A549 (cell line): ENCODE results near the gene MAP3K12. TPM values are rescaled to one million over a fixed set of nuclear protein-coding genes. Genes with fewer than 3 reads are reported as not detected.

Experiments
- ATAC-seq, 2 experiments: fragments of 200-7000 bp in 1 of 2; fragments of >200 bp in 1 of 2; cut with Nextera tagmentation in 1 of 2; cut with Tn5 transposase in 1 of 2; 3 replicates each; pipeline versions ENCODE4 v1.8.0 to v1.9.1; 2018 to 2020; ENCODE audit warnings: mild to moderate bottlenecking in 1 of 2, moderate library complexity in 1 of 2
- CTCF ChIA-PET: fragments of 300-600 bp; sonication (Branson Sonifier 250); formaldehyde crosslinking; extraction: SDS; loops from one replicate; lab custom pipeline; 2021; ENCODE audit warnings: antibody characterized with exemption, inconsistent platforms; lab: Yijun Ruan, JAX
- POLR2A ChIA-PET: fragments of 350-600 bp; formaldehyde crosslinking; extraction: SDS; loops from one replicate; lab custom pipeline; 2021; ENCODE audit warnings: antibody characterized with exemption, inconsistent platforms; lab: Yijun Ruan, JAX
- DNase-seq, 2 experiments: peaks; one replicate each; pipeline versions ENCODE4 v3.0.0 to v3.0.0-alpha.2; 2011 to 2016; ENCODE audit warnings: low read depth in 1 of 2, low spot score in 1 of 2
- FAIRE-seq: peaks from 2 replicates; lab custom pipeline; 2011; peaks lifted over from hg19 to GRCh38; lab: Jason Lieb, UNC
- H3K27ac ChIP-seq, 2 experiments: fragments of >200 bp; sonication (Bioruptor Twin); formaldehyde crosslinking; 3 replicates each; pipeline ENCODE4 v1.5.1; 2016 to 2017
- H3K4me1 ChIP-seq: fragments of >200 bp; sonication (Bioruptor Twin); formaldehyde crosslinking; 3 replicates; pipeline ENCODE4 v1.6.1; 2016
- H3K4me2 ChIP-seq: fragments of >200 bp; sonication (Bioruptor Twin); formaldehyde crosslinking; 3 replicates; pipeline ENCODE4 v1.6.1; 2016
- H3K4me3 ChIP-seq: fragments of >200 bp; sonication (Bioruptor Twin); formaldehyde crosslinking; 3 replicates; pipeline ENCODE4 v1.5.1; 2016
- H3K9me3 ChIP-seq: fragments of >200 bp; sonication (Bioruptor Twin); formaldehyde crosslinking; 3 replicates; pipeline ENCODE4 v1.6.1; 2016
- ATOH8 ChIP-seq: fragments of 250-450 bp; sonication (Bioruptor Pico); IDR thresholded peaks from 2 replicates; pipeline ENCODE4 v1.5.0; 2020; ENCODE audit warnings: low read depth, mild to moderate bottlenecking, moderate library complexity
- BCL3 ChIP-seq: fragments of >200 bp; sonication (Bioruptor Twin); formaldehyde crosslinking; IDR thresholded peaks from 3 replicates; pipeline ENCODE4 v1.6.1; 2016
- CHD2 ChIP-seq: fragments of 150-350 bp; IDR thresholded peaks from 2 replicates; pipeline ENCODE4 v1.6.1; 2014; ENCODE audit warnings: low read length; ENCODE audit not compliant: partially characterized antibody
- E2F6 ChIP-seq: IDR thresholded peaks from 2 replicates; pipeline ENCODE4 v1.6.1; 2012; ENCODE audit warnings: low read depth, borderline replicate concordance
- EHF ChIP-seq: fragments of 250-450 bp; sonication (Bioruptor Pico); IDR thresholded peaks from 2 replicates; pipeline ENCODE4 v1.5.0; 2020; ENCODE audit warnings: mild to moderate bottlenecking
- EP300 ChIP-seq, 2 experiments: fragments of >200 bp; sonication (Bioruptor Twin); formaldehyde crosslinking; IDR thresholded peaks; 2 replicates in 1 of 2; 3 replicates in 1 of 2; pipeline ENCODE4 v1.6.1; 2016 to 2017
- FOSB ChIP-seq: fragments of 250-450 bp; sonication (Bioruptor Pico); IDR thresholded peaks from 2 replicates; pipeline ENCODE4 v1.5.0; 2020; ENCODE audit warnings: mild to moderate bottlenecking, moderate library complexity
- FOSL2 ChIP-seq, 2 experiments: fragments of 450-650 bp in 1 of 2; fragments of >200 bp in 1 of 2; sonication (Bioruptor Twin) in 1 of 2; formaldehyde crosslinking; IDR thresholded peaks; 2 replicates each; pipeline versions ENCODE4 v1.5.0 to v1.6.1; 2016 to 2020; ENCODE audit warnings: mild to moderate bottlenecking in 1 of 2, moderate library complexity in 1 of 2
- HEYL ChIP-seq: fragments of 250-450 bp; sonication (Bioruptor Pico); IDR thresholded peaks from 2 replicates; pipeline ENCODE4 v1.8.0; 2021; ENCODE audit warnings: mild to moderate bottlenecking, moderate library complexity
- HMGXB4 ChIP-seq: fragments of 250-450 bp; sonication (Bioruptor Pico); IDR thresholded peaks from 2 replicates; pipeline ENCODE4 v1.5.0; 2021; ENCODE audit warnings: mild to moderate bottlenecking, moderate library complexity, borderline replicate concordance
- KDM5A ChIP-seq: fragments of 200-600 bp; sonication (generic); IDR thresholded peaks from 2 replicates; pipeline ENCODE4 v1.6.1; 2016; ENCODE audit warnings: antibody characterized with exemption, mild to moderate bottlenecking
- MAX ChIP-seq: IDR thresholded peaks from 2 replicates; pipeline ENCODE4 v1.6.1; 2012
- MYC ChIP-seq: IDR thresholded peaks from 2 replicates; pipeline ENCODE4 v1.6.1; 2012; ENCODE audit warnings: mild to moderate bottlenecking, inconsistent platforms, low read length, improper control_type of control experiment, borderline replicate concordance
- NFE2L2 ChIP-seq: fragments of 150-350 bp; conservative IDR thresholded peaks from 2 replicates; pipeline ENCODE4 v1.6.1; 2014; ENCODE audit warnings: low read length
- POLR2AphosphoS2 ChIP-seq: conservative IDR thresholded peaks from 2 replicates; pipeline ENCODE4 v1.6.1; 2012; ENCODE audit warnings: low read length, improper control_type of control experiment, inconsistent platforms
- RAD21 ChIP-seq, 2 experiments: fragments of >200 bp in 1 of 2; sonication (Bioruptor Twin) in 1 of 2; formaldehyde crosslinking in 1 of 2; IDR thresholded peaks in 1 of 2; conservative IDR thresholded peaks in 1 of 2; 2 replicates in 1 of 2; 3 replicates in 1 of 2; pipeline ENCODE4 v1.6.1; 2012 to 2018; ENCODE audit warnings: inconsistent platforms in 1 of 2
- RFX5 ChIP-seq: fragments of 450-650 bp; IDR thresholded peaks from 2 replicates; pipeline ENCODE4 v1.7.1; 2014; ENCODE audit warnings: antibody characterized with exemption, mild to moderate bottlenecking, moderate library complexity
- SMC3 ChIP-seq: fragments of >200 bp; sonication (Bioruptor Twin); formaldehyde crosslinking; IDR thresholded peaks from 3 replicates; pipeline ENCODE4 v1.6.1; 2018; ENCODE audit warnings: inconsistent platforms
- TFCP2L1 ChIP-seq: fragments of 250-450 bp; sonication (Bioruptor Pico); IDR thresholded peaks from 2 replicates; pipeline ENCODE4 v1.5.0; 2021; ENCODE audit warnings: mild to moderate bottlenecking
- TP53 ChIP-seq: fragments of 250-450 bp; sonication (Bioruptor Pico); IDR thresholded peaks from 2 replicates; pipeline ENCODE4 v1.5.0; 2021; ENCODE audit warnings: mild to moderate bottlenecking, moderate library complexity
- ZNF302 ChIP-seq: fragments of 250-450 bp; sonication (Bioruptor Pico); IDR thresholded peaks from 2 replicates; pipeline ENCODE4 v1.9.0; 2021; ENCODE audit warnings: inconsistent platforms, mild to moderate bottlenecking, moderate library complexity
- ZSCAN20 ChIP-seq: fragments of 250-450 bp; sonication (Bioruptor Pico); IDR thresholded peaks from 2 replicates; pipeline ENCODE4 v1.8.0; 2022; ENCODE audit warnings: mild to moderate bottlenecking, moderate library complexity
- WGBS: methylation state at CpG from one replicate; pipeline ENCODE4 v1.1.6; 2017; ENCODE audit errors: missing lambda C conversion rate; 5-methylcytosine and 5-hydroxymethylcytosine counted together
- polyA plus RNA-seq, 4 experiments: library from polyadenylated mRNA; depleted of rRNA in 3 of 4; stranded (reverse); fragments of >200 nt; fragmentation: RNase III in 1 of 4; extraction: RNeasy Plus Mini Kit Qiagen cat#74134 plus additional on column Dnase treatment in 1 of 4; gene quantifications; 2 replicates in 3 of 4; 3 replicates in 1 of 4; pipeline ENCODE4 v1.2.3, GENCODE V29; 2011 to 2017

MAP3K12 gene
- polyA plus RNA-seq, 2 of the 4 experiments (the other 2 are of a cell fraction) = 18.7 to 21.9 TPM

- no peak for ATAC-seq
- Histone ChIP-seq H3K4me2 (no peak overlapping the region), H3K4me3 (no peak overlapping the region), H3K4me1 (peaks cover 14% of the 10 kb centered on the region; the same call in 2 of the 3 replicates), H3K9me3 (no peaks in the 10 kb centered on the region), H3K27ac (no peak overlapping the region)
- ChIA-PET POLR2A (interaction anchor here (0.5 kb wide), 1 partner anchor 24 kb away, joined by 3 read pairs; no protein-coding TSS in a partner anchor), CTCF (interaction anchor here (0.9 to 1.5 kb wide), 3 partner anchors 10 to 142 kb away, joined by 3 to 10 read pairs (median 6); partner anchors contain the start of gene ATP5MC2)
- 89% methylated on average over 2 of the region's 2 CpGs for WGBS
- no peak for DNase-seq
- no peak for TF ChIP-seq EP300 (IDR thresholded peaks at IDR 0.05)
- no peak for TF ChIP-seq EHF (CRISPR knock-in tag)
- no peak for TF ChIP-seq KDM5A
- no peak for TF ChIP-seq TFCP2L1 (CRISPR knock-in tag)
- TF ChIP-seq SMC3 = no peak
- no peak for TF ChIP-seq BCL3
- no peak for TF ChIP-seq RAD21 (conservative IDR thresholded peaks at IDR 0.05 in 1 of 2, IDR thresholded peaks at IDR 0.05 in 1 of 2)
- no peak for TF ChIP-seq NFE2L2
- no peak for TF ChIP-seq ATOH8 (CRISPR knock-in tag)
- no peak for TF ChIP-seq ZSCAN20 (CRISPR knock-in tag)
- no peak for TF ChIP-seq FOSL2 (IDR thresholded peaks at IDR 0.05)
- TF ChIP-seq FOSL2 (CRISPR knock-in tag; IDR thresholded peaks at IDR 0.05) = no peak
- TF ChIP-seq POLR2AphosphoS2 = no peak
- no peak for TF ChIP-seq HEYL (CRISPR knock-in tag)
- TF ChIP-seq HMGXB4 (CRISPR knock-in tag) = no peak
- no peak for TF ChIP-seq E2F6
- FAIRE-seq = no peak
Observed at GRCh38 chr12:53533471-53533870, 34.2 kb upstream of the MAP3K12 start.

GRCh38 chr12:53532524-53533445 is 33.5 kb upstream of the MAP3K12 start:
- ChIA-PET CTCF (interaction anchor here (0.9 to 2.2 kb wide), 5 partner anchors 10 to 143 kb away, joined by 3 to 11 read pairs (median 6); partner anchors contain the start of gene ATP5MC2), POLR2A (interaction anchor here (0.5 to 0.6 kb wide), 2 partner anchors 7 to 24 kb away, joined by 3 to 5 read pairs; no protein-coding TSS in a partner anchor)
- Histone ChIP-seq H3K27ac (no peak overlapping the region), H3K4me3 (no peak overlapping the region), H3K4me1 (peaks cover 7% of the 10 kb centered on the region; the same call in 2 of the 3 replicates), H3K9me3 (no peaks in the 10 kb centered on the region), H3K4me2 (no peak overlapping the region)
- no peak for FAIRE-seq
- no peak for TF ChIP-seq CHD2
- TF ChIP-seq ZNF302 (CRISPR knock-in tag) = no peak
- TF ChIP-seq TP53 (CRISPR knock-in tag) = no peak
- no peak for TF ChIP-seq MYC
- TF ChIP-seq RAD21 (conservative IDR thresholded peaks at IDR 0.05 in 1 of 2, IDR thresholded peaks at IDR 0.05 in 1 of 2) = no peak
- no peak for TF ChIP-seq FOSB (CRISPR knock-in tag)
- TF ChIP-seq MAX = no peak
- no peak for TF ChIP-seq RFX5
- no peak for TF ChIP-seq EHF (CRISPR knock-in tag)
- ATAC-seq = no peak
- 91% methylated on average over 7 of the region's 7 CpGs for WGBS
- no peak for DNase-seq
